Adrenal gland (tissue), 12 donors: ENCODE measurements around the gene ARPC3. TPM values are rescaled to one million over a fixed set of nuclear protein-coding genes. Genes with fewer than 3 reads are reported as not detected.

Experiments used
- DNase-seq, 7 donors: peaks; one replicate each; pipeline ENCODE4 v3.0.0-alpha.2; 2019 to 2020
- H3K27ac ChIP-seq, 5 donors: fragments of 200-600 bp; sonication (generic) in 4 of 5; 1 replicate in 3 of 5; 2 replicates in 2 of 5; pipeline versions ENCODE4 v1.5.1 to v1.8.0; 2016 to 2020; ENCODE audit warnings: mild to moderate bottlenecking in 1 of 5
- H3K27me3 ChIP-seq: fragments of 200-600 bp; 2 replicates; pipeline ENCODE4 v1.8.0; 2021
- H3K36me3 ChIP-seq, 2 donors: fragments of 200-600 bp; replicated peaks in 1 of 2; 1 replicate in 1 of 2; 2 replicates in 1 of 2; pipeline versions ENCODE4 v1.5.1 to v1.8.0; 2018 to 2022
- H3K4me1 ChIP-seq, 2 donors: fragments of 200-600 bp; replicated peaks in 1 of 2; 1 replicate in 1 of 2; 2 replicates in 1 of 2; pipeline versions ENCODE4 v1.5.1 to v1.8.0; 2018 to 2021
- H3K4me3 ChIP-seq, 4 donors: fragments of 200-600 bp; sonication (generic) in 3 of 4; one replicate each; pipeline ENCODE4 v1.5.1; 2016 to 2018
- H3K9me3 ChIP-seq, 3 donors: fragments of 200-600 bp; sonication (generic) in 1 of 3; replicated peaks in 1 of 3; 1 replicate in 2 of 3; 2 replicates in 1 of 3; pipeline versions ENCODE4 v1.5.1 to v1.8.0; 2016 to 2021
- POLR2A ChIP-seq, 2 donors: fragments of 450-650 bp; IDR thresholded peaks; one replicate each; pipeline ENCODE4 v1.6.1; 2017; ENCODE audit warnings: antibody characterized with exemption in 2 of 2, mild to moderate bottlenecking in 2 of 2, moderate library complexity in 1 of 2
- WGBS, 4 donors: extraction: QIAGEN DNeasy Blood & Tissue Kit in 2 of 4; methylation state at CpG; one replicate each; pipeline versions ENCODE4 v1.1.5 to v1.1.7; 2013 to 2017; 5-methylcytosine and 5-hydroxymethylcytosine counted together
- intact Hi-C, 2 donors: fragments of 100-400 bp; cut with DNase I; formaldehyde crosslinking; loops; one replicate each; pipeline versions ENCODE4 v1.14.1 to v1.15.0; 2022 to 2023
- polyA plus RNA-seq, 3 donors: library from polyadenylated mRNA; stranded (reverse); fragments of 200-250 nt in 2 of 3; fragments of 350-450 nt in 1 of 3; fragmentation: Illumina TruSeq in 1 of 3; extraction: RNeasy Lipid Tissue Mini Kit (QIAGEN cat#74804) in 1 of 3; gene quantifications; one replicate each; pipeline ENCODE4 v1.2.3, GENCODE V29; 2013 to 2014
- small RNA-seq, 2 donors: library from RNA; depleted of rRNA; stranded (forward); fragments of <200 nt; gene quantifications; one replicate each; pipeline ENCODE3, GENCODE V24; 2016
- total RNA-seq, 9 donors: library from RNA; depleted of rRNA in 4 of 9; stranded (reverse); fragments of >200 nt in 4 of 9; fragments of 120-200 nt in 1 of 9; fragmentation: NEBNext Ultra II Directional in 1 of 9; extraction: Animal tissue kit (Norgen Biotek cat#: 25700) in 1 of 9; gene quantifications; one replicate each; pipeline versions ENCODE4 v1.1.0 to v1.2.4, GENCODE V29; 2013 to 2023
- TF ChIP-seq, protein P1 (sequence below), 6 experiments: fragments of 450-650 bp in 4 of 6; fragments of 200-600 bp in 2 of 6; sonication (generic) in 1 of 6; IDR thresholded peaks; 1 replicate in 5 of 6; 2 replicates in 1 of 6; pipeline versions ENCODE4 v1.5.1 to v1.8.0; 2016 to 2021; ENCODE audit warnings: antibody characterized with exemption in 6 of 6, mild to moderate bottlenecking in 2 of 6, moderate library complexity in 1 of 6
- donor health status: healthy with polysubstance abuse.
- donor health status: Bipolar disorder and iron deficiency.
- donor health status: DM: yes; HTN: yes; CAD: no.
- donor health status: DM: no; HTN: no; CAD: no.
- donor health status: DM: no; HTN: no; CAD: no.
- donor health status: DM: yes; HTN: yes; CAD: no.

The ARPC3 gene
- total and polyA plus RNA-seq, 12 donors: 177 to 581 (median 299) TPM

DNA sequence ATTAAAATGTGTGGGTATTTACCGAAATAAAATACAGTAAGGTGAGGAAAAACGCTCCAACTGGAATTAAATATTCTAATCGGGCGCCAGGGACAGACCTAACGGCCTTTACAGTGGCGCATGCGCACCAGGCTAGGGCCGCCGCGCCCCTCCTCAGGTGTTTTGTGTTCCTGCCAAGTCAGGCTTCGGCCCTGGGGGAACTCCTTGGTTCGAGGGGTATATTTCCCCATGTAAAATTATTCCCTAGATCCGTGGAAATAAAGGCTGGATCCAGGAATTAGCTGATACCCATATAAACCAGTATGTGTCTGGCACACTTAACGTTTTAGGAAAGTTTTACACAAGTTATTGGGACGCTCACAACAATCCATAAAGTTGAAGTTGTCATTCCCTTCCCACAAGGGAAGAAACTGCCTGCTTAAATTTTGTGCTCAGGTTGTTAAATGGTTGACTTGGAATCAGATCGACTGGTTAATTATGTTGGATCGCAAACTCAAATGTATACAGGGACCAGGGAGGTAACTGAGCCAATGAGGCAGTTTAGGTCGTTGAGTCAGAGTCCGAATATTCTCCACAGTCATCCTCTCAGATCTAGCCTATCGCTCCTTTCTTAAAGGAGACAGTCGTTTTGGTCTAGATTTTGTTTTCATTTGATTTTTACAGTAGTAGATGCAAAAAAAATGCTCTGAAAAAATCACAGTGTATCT lies 46.0 kb downstream of the ARPC3 start:
- H3K4me3 ChIP-seq: peak overlapping the region in 2 of 4 donors; percentile 85 to 90
- intact Hi-C loops: no loop called here
- WGBS, 4 donors: 18 to 21% (median 19%) methylated on average over 21 of the region's 21 CpGs
- H3K9me3 ChIP-seq: no peaks in the 10 kb centered on the region
- no peaks in the 10 kb centered on the region for H3K36me3 ChIP-seq
- H3K4me1 ChIP-seq: peaks cover 7 to 11% of the 10 kb centered on the region in 2 donors
- no peaks in the 10 kb centered on the region for H3K27me3 ChIP-seq
- H3K27ac ChIP-seq: peak overlapping the region; percentile 82 to 96 (median 92)
- no peak for TF ChIP-seq POLR2A (IDR thresholded peaks at IDR 0.05)
- TF ChIP-seq, protein P1, sequence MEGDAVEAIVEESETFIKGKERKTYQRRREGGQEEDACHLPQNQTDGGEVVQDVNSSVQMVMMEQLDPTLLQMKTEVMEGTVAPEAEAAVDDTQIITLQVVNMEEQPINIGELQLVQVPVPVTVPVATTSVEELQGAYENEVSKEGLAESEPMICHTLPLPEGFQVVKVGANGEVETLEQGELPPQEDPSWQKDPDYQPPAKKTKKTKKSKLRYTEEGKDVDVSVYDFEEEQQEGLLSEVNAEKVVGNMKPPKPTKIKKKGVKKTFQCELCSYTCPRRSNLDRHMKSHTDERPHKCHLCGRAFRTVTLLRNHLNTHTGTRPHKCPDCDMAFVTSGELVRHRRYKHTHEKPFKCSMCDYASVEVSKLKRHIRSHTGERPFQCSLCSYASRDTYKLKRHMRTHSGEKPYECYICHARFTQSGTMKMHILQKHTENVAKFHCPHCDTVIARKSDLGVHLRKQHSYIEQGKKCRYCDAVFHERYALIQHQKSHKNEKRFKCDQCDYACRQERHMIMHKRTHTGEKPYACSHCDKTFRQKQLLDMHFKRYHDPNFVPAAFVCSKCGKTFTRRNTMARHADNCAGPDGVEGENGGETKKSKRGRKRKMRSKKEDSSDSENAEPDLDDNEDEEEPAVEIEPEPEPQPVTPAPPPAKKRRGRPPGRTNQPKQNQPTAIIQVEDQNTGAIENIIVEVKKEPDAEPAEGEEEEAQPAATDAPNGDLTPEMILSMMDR (IDR thresholded peaks at IDR 0.05): no peak
- peak; percentile 50 to 76 (median 68) for DNase-seq

DNA sequence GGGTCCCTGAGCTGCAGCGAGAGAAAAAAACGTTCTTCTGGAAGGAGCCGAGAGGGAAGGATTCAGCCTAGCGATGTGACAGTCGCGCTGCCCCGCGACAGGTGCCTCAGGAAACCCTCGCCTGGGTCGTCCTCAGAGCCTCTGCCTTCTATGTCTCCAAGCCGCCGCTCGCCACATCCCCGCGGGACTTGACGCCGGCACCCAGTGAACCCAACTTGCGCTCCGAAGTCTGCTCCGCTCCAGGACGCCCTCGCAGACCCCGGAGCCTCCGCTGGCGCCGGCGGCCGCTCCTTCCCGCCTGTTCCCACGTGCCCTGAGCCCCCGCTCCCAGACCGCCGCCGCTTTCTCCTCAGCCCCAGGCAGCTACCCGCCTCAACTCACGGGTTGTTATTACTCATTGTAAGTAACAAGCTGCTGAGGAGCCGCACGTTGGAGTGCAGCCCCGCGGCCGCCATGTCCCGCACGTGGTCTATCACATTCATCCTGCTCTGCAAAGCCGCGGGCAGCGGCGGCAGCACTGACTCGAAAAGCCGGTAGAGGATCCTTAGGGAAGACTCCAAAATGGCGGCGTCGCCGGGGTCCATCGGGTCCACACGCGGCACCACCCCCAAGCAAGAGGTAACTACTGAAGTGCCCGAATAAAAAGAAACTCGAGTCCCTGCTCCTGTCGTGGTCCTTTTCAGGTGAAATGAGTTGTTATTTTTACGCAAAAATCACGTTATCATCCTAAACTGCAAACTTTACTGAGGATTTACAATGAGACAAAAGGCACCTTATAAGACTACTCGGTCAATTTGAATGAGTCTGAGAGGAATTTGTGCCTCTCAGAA lies 46.8 kb downstream of the ARPC3 start, which contains the start of gene ANAPC7:
Gene ANAPC7, minus strand, starts transcription at position 563 of the 830 bp plus-strand sequence. Its CDS starts 81 bp downstream, at position 482.
- peak within 1 kb of the TSS; percentile 85 to 95 (median 92) for H3K4me3 ChIP-seq
- intact Hi-C loops: no loop called here
- H3K4me1 ChIP-seq: peaks cover 7 to 11% of the 10 kb centered on the region in 2 donors
- peak; percentile 87 to 96 (median 92) for DNase-seq
- TF ChIP-seq, protein P1 (IDR thresholded peaks at IDR 0.05): peak in 2 of 6 experiments; percentile 7 to 14
- peak; percentile 19 to 44 for TF ChIP-seq POLR2A (IDR thresholded peaks at IDR 0.05)
- 0 to 1% (median 0%) methylated on average over 25 to 62 of the region's 62 CpGs for WGBS, 4 donors
- no peaks in the 10 kb centered on the region for H3K27me3 ChIP-seq
- peak within 1 kb of the TSS; percentile 82 to 96 (median 92) for H3K27ac ChIP-seq
- no peaks in the 10 kb centered on the region for H3K9me3 ChIP-seq
- no peaks in the 10 kb centered on the region for H3K36me3 ChIP-seq

Small RNAs within 50 kb of the gene (small RNA-seq; reads per million reads assigned to genes)
- gene RF00278: 0 reads per million in 2 donors

Other genes with a start within 250 kb of the ARPC3 start
- gene ATP2A2, start 169.1 kb downstream of the ARPC3 start, total RNA-seq: 100 to 1,000 TPM in 8 of 9 donors, 10 to 100 TPM in 1; 94.7 to 312 (median 132) TPM
- gene ATP2A2, start 169.1 kb downstream of the ARPC3 start, polyA plus RNA-seq: 100 to 1,000 TPM in 1 of 3 donors, 10 to 100 TPM in 2; 20.8 to 198 (median 27.1) TPM
- gene ANAPC7, start 46.6 kb downstream of the ARPC3 start, total RNA-seq: 100 to 1,000 TPM in 1 of 9 donors, 10 to 100 TPM in 8; 27.4 to 114 (median 42.2) TPM
- gene ANAPC7, start 46.6 kb downstream of the ARPC3 start, polyA plus RNA-seq: 10 to 100 TPM; 57.8 to 73.4 (median 63.8) TPM
- 10 to 100 TPM; 14.0 to 27.1 (median 22.1) TPM for gene GPN3, start 17.9 kb upstream of the ARPC3 start, total RNA-seq
- 10 to 100 TPM in 2 of 3 donors, 1 to 10 TPM in 1; 9.6 to 30.0 (median 11.5) TPM for gene GPN3, start 17.9 kb upstream of the ARPC3 start, polyA plus RNA-seq
- 10 to 100 TPM in 4 of 9 donors, 1 to 10 TPM in 5; 5.0 to 15.1 (median 8.6) TPM for gene FAM216A, start 18.5 kb upstream of the ARPC3 start, total RNA-seq
- 10 to 100 TPM in 2 of 3 donors, 1 to 10 TPM in 1; 6.2 to 20.0 (median 10.8) TPM for gene FAM216A, start 18.5 kb upstream of the ARPC3 start, polyA plus RNA-seq
- 100 to 1,000 TPM in 5 of 9 donors, 10 to 100 TPM in 4; 56.7 to 263 (median 102) TPM for gene VPS29, start 51.8 kb upstream of the ARPC3 start, total RNA-seq
- 100 to 1,000 TPM; 119 to 200 (median 140) TPM for gene VPS29, start 51.8 kb upstream of the ARPC3 start, polyA plus RNA-seq
- 1 to 10 TPM in 2 of 9 donors, under 1 TPM in 6, not detected in 1; 0.14 to 3.6 (median 0.42) TPM for gene RAD9B, start 52.0 kb upstream of the ARPC3 start, total RNA-seq
- gene RAD9B, start 52.0 kb upstream of the ARPC3 start, polyA plus RNA-seq: under 1 TPM; 0.20 to 0.24 (median 0.22) TPM
- 10 to 100 TPM; 10.7 to 29.9 (median 20.5) TPM for gene PPTC7, start 133.0 kb upstream of the ARPC3 start, total RNA-seq
- 10 to 100 TPM in 1 of 3 donors, 1 to 10 TPM in 2; 7.1 to 43.4 (median 7.9) TPM for gene PPTC7, start 133.0 kb upstream of the ARPC3 start, polyA plus RNA-seq
- 10 to 100 TPM; 37.3 to 79.4 (median 48.7) TPM for gene TCTN1, start 163.8 kb upstream of the ARPC3 start, total RNA-seq
- 100 to 1,000 TPM in 2 of 3 donors, 10 to 100 TPM in 1; 69.3 to 174 (median 142) TPM for gene TCTN1, start 163.8 kb upstream of the ARPC3 start, polyA plus RNA-seq
- 10 to 100 TPM in 6 of 9 donors, 1 to 10 TPM in 3; 6.5 to 71.0 (median 13.4) TPM for gene HVCN1, start 238.8 kb upstream of the ARPC3 start, total RNA-seq
- gene HVCN1, start 238.8 kb upstream of the ARPC3 start, polyA plus RNA-seq: 10 to 100 TPM in 1 of 3 donors, 1 to 10 TPM in 2; 5.7 to 41.3 (median 6.5) TPM